ENCODE data around the gene MEGF10.
A peak's percentile ranks its signal among the peaks of the same experiment; 100 is the strongest.
"Not testable (repeated sequence)": the region's sequence is repeated elsewhere in the genome, so short reads cannot be mapped to it uniquely, and the experiment has no call there.

The MEGF10 gene

DNA sequence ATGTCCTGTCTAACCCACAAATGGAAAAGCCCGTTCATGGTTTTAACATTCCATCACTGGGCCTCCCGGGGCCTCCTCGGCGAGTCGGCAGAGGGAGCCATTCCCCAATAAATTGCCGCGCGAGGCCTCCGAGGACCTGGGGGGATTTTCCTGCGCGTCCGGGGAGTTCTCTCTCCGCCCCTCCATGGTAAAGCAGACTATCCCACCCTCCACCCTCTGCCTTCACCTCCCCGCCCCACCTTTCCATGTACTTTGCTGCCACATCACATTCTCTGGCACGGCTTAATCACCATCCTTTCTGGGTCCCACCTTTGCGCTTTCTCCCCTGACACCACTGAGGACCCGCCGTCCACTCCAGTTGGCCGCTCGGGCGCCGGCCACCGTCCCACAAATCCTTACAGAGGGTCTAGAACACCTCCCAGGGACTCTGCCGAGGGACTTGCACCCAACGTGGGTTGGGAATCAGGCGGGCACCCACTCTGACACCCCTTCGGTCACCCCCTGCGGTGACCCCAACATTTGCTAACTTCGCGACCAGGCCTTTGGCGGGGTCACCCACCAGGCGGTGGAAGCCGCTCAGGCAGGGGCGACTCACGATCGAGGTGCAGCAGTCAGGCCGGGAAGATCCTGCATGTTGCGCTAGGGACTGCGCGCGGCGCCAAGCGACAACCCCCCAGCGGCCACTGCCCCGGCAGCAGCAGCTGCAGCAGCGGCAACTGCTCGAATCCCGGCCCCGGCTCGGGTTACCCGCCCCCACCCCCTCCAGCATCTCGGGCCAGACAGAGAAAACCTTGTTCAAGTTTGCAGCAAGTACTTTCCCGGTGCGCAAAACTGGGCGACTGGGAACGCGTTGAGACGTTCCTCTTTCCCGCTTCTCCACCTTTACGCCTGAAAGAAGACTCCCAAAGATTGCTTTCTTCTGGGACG is at the start of gene MEGF10:
Gene MEGF10, plus strand, starts transcription at position 778 of the 927 bp plus-strand sequence. CDS start 40,513 bp downstream, outside the sequence.
- no peak for DNase-seq

DNA sequence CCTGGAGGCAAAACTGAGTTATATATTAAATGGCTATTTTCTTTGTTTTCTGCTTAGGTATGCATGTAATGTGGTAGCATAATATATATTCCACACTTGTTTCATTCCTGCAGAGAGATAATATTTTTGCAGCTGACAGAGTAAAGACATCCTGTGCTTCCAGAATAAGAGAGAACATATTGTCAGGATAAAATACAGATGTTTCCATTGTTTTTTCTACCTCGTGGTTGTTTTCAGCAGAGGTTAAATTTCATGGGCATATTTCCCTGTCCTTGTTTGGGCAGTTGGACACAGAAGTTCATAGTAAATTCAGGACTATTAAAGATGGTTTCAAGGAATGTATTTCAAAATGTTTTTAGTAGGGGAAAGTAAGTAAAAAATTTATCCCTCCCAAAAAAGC is 47.6 kb upstream of the MEGF10 start:
- DNase-seq = no peak

DNA sequence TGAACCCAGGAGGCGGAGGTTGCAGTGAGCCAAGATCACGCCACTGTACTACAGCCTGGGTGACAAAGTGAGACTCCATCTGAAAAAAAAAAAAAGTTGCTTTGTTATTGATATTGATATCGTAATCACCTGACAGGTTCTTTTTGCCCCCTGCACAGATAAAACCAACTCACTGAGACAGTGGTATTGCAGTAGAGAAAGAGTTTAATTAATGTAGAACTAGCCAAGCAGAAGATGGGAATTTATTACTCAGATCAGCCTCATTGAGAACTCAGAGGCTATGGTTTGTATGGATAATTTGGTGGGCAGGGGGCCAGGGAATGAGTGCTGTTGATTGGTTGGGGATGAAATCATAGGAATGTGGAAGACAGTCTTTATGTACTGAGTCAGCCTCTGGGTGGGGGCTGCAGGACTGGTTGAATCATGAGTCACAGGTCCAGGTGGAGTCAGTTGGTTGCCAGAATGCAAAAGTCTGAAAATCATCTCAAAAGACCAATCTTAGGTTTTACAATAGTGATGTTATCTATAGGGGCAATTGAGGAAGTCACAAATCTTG is 35.8 kb upstream of the MEGF10 start:
- DNase-seq = no peak

DNA sequence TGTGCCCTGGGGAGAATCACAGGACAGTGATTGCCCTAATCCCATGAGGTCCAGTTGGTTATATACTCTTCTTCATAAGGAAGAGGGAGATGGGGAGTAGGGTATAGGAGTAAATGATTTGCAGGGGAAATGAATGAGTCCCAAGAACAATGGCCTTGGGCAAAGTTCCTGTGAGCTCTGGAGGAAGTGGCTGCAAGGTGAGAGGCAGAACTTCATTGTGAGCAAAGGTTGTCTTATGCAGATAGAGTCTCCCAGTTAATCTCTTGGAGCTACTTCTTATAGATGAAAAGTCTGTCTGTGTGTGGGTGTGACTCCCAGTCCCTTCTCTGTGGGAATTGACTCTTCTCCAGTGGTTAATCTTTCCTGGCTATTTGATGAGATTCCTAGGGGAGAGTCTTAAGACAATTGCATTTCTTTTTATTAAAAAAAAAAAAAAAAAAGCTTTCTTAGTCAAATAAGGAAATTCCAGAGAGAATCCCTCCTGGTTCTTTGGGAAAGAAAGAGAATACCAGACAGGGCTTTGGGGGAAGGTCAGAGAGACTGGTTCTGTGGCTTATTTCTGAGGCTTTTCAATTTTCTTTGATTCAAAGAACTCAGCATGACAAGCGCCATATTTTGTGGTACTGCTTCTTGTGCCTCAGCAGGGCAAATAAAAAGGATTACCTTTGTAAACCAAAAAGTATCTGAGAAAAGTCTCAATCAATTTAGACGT is 33.6 kb upstream of the MEGF10 start:
- DNase-seq = no peak

DNA sequence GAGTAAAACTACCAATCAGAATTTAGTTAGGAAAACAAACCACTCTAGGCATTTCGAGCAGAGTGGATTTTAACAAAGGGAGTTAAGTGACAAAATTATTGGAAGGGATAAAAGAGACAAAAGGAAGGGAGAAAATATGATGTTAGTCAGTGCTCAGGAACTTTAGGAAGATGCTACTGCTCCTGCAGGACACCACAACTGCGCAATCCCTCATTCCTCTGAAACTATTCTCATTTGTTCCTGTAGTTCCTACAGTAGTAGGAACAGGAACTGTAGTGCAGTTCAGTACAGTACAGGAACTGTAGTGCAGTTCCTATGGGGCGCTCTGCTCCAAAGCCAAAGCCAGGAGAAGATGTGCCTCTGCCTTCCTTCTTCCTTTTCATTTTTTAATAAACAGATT is 29.9 kb upstream of the MEGF10 start:
- DNase-seq = no peak

DNA sequence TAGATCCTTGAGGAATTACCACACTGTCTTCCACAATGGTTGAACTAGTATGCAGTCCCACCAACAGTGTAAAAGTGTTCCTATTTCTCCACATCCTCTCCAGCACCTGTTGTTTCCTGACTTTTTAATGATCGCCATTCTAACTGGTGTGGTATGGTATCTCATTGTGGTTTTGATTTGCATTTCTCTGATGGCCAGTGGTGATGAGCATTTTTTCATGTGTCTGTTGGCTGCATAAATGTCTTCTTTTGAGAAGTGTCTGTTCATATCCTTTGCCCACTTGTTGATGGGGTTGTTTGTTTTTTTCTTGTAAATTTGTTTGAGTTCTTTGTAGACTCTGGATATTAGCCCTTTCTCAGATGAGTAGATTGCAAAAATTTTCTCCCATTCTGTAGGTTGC is 25.1 kb upstream of the MEGF10 start:
- not testable (repeated sequence) for DNase-seq

DNA sequence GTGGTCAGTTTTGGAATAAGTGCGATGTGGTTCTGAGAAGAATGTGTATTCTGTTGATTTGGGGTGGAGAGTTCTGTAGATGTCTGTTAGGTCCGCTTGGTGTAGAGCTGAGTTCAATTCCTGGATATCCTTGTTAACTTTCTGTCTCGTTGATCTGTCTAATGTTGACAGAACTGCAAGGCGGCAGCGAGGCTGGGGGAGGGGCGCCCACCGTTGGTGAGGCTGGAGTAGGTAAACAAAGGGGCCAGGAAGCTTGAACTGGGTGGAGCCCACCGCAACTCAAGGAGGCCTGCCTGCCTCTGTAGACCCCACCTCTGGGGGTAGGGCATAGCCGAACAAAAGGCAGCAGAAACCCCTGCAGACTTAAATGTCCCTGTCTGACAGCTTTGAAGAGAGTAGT is 22.3 kb upstream of the MEGF10 start:
- peak; percentile 33 for DNase-seq

DNA sequence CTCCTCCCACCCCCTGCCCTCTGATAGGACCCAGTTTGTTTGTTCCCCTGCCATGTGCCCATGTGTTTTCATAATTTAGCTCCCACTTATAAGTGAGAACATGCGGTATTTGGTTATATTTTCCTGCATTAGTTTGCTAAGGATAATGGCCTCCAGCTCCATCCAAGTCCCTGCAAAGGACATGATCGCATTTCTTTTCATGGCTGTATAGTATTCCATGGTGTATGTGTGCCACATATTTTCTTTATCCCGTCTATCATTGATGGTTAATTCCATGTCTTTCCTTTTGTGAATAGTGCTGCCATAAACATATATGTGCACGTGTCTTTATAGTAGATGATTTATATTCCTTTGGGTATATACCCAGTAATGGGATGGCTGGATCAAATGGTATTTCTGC is 19.9 kb upstream of the MEGF10 start:
- DNase-seq = not testable (repeated sequence)

DNA sequence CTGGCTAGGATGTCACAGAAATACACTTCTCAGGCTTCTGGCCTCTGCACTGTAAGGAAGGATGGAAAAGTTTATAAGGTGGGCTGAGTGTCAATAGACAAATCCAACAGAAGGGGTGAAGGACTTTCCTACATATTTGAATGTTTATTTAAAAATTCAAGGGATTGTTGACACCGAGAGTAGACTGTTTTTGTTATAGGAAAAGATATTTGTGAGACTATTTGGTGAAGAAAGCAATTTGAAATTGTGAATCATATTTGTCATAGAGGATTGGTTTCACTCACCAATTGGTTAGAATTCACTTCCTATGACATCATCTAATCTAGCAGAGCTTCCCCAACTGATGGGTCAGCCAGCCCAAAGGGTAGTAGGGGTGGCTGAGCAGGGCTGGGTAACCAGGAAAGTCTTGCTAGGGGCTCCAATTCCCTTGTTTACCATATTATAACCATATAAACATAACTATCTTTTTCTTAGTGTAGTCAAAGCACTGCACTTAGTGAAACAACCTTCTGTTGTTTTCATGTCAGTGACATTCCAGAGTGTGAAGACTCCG is 14.9 kb upstream of the MEGF10 start:
- no peak for DNase-seq

DNA sequence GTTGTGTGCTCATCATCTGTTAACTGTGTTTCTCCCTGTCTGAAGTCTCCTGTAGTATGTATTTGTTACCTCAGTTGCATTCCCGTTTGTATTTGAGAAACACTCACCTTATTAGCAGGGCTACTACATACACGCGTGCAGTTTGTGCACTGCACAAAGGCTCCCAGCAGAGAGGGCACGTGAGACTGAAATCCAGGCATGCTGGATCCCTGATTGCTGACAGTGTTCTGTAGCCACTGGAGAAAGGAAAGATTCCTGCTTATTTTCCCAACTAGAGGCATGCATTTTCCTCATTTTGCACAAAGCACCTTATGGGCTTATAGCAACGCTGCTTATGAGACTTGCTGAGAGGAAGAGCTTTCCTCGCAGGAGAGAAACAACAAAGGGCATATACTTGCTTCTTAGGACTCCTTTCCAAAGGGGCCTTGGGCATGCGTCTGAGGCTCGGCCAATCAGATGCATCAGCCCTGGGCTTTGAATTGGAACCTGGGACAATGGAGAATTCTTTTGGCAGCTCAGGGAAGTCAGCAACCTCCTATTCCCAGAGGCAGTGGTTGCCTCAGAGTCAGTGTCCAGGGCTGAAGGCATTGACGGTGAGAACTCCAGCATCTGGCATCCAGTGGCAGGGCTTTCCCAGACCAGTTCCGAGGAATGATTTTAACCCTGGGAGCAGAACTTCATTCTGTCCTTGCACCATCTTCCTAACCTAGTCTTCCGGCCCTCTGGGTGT is 9.9 kb upstream of the MEGF10 start:
- no peak for DNase-seq

DNA sequence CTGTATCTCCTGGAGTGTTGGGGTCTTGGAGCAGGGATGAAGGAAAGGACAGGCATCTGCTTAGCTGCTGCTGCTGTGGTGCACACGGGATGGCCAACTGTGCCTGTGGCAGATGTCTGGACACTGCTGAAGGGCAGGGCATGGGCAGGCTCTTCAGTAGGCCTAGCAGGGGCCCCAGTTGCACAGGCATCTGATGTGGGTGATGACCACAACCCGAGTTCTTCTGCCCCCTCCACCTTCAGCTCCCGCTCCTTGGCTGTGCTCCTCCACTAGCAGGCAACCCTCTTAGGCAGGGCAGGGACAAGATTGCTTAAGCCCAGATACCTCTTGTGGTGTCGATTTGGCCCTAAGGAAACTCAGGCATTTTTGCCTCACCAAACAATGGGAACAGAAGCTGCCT is 9.0 kb upstream of the MEGF10 start:
- no peak for DNase-seq

DNA sequence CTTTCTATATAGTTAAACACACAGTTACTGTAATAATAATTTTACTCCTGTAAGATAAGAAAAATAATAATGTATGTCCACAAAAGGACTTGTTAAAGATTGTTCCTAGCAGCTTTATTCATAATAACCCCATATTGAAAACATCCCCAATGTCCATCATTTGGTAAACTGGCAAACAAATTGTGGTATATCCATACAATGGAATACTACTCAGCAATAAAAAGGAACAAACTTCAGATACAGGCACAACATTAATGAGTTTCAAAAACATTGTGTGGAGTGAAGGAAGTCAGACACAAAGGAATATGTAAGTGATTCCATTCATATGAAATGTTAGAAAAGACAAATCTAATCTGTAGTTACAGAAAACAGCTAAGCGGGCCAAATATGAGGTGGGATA is 1.9 kb upstream of the MEGF10 start:
- no peak for DNase-seq

DNA sequence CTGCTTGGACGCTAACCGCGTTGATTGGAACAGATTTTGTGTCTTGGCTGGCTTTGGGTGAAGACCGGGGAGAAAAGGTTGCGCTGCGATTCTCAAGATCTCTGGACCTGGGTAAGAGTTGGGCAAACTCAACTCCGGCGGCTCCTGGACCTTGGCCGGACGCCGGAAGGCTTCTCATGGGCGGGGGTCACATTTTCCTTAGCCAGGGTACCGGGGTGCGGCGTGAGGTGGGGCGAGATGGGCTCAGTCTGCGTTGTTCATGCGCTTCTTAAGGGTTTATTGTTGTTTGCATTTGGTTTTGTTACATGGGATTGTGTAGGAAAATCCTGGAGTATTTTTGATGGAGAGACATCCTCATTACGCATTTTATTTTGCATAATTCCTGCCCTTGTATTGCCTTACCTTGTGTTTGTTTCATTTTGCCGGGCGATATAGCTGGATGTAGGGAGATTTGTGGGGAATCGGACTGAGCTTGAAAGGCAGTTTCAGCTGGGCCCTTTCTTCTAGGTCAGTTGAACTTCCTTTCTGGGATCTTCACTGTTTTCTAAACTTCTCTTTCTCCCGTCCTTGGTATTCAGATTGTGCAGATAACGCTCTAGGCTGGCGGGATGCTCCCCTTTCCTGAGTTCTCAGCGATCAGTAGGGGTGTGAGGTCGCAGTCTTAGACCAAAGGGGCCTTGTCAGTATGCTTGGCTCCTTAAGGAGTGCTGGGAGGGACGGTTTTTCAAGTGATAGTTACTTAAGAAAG is 524 bp downstream of the MEGF10 start:
- DNase-seq = no peak

DNA sequence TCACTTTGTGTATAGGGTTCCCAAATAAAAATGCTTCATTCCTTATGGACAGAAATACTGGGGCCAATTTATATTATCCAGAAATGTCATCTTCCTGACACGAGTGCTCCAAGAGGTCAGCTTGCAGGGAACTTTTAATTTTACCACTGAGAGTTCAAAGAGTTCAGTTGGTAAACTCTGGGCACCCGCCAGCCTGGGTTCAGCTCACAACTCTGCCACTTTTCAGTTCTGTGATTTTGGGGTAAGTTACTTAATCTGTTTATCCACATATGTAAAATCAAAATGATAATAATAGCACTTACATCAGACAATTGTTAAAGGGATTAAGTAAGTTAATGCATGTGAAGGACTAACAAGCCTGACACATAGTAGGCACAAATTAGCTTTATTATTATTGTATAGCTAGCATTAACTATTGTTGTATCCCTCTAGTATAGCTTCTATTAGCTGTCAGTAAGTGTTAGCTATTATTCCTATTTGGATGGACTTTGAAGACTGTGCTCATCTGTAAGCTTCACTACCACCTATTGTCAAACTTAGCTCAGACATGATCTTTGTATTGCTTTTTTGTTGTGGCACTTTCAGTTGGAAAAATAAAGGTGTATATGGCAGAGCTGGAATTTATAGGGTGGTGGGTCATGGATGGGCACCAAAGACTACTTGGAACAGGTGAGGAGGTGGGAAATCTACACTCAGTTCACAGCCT is 1.6 kb downstream of the MEGF10 start:
- DNase-seq = no peak

DNA sequence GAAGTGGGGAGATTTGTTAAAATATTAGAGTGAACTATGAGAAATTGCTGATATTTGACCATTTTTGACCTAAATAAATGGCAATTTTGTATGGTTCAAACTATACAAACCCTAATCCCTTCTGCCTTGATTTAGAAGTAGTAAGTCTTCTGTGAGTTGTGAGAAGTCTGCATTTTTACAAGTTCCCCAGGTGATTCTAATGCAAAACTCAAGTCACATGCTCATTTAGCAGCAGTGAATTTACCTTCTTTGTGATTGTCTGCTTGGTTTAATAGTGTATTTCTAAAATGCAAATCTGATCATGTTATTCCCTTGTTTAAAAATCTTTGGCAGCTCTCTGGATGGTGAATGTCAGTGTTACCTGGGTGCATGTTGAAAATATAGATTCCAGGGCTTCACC is 2.8 kb downstream of the MEGF10 start:
- DNase-seq = no peak

DNA sequence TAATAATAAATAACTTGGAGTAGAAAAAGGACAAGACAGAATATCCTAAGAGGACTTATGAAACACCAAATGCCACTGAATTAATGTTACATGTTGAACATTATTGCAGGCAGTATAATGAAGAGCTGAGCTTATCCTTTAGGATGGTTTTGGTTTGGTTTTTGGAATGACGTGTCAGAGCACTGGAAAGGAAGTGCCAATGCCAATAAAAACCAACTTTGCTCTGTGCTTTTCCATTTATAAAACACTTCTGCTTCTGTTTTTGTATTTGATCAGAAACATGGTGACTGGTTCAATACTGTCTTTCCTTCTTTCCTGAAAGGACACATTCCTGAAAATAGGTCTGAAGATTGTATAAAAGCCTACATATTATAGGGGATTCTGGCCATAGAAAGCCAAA is 4.2 kb downstream of the MEGF10 start:
- DNase-seq = no peak

DNA sequence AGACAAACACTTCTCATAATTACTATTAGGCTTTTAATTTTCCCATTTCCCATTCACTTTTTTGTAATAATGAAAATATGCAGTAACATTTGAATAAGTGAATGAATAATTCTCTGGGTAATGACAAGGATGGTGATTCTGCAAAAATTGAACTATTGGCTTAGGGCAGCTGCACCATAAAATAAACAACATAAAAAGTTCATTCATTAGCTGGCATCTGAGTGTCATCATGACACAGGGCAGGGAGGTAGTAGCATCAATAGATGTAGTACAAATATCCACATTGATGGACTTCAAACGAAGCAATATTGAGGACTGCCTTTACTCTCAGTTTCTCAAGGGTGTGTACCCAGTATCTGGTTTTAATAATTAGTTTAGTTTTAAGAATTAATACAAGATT is 4.9 kb downstream of the MEGF10 start:
- no peak for DNase-seq

DNA sequence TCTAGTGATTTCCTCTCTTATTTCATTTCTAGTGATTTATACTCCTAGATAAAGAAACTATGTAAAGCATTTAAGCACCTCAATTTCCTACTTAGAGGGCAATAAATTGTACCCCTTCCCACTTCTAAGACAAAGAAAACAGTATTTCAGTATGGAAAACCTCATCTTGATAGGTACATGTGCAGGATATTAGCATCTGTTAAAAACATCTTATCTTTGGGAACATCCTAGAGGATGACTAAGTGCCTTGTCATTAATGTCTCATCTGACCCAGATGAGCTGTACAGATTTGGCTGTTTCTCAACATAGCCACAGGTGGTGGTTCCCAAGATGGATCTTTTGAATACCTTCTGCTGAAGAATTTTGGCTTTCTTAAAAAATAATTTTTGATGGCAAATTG is 5.7 kb downstream of the MEGF10 start:
- DNase-seq = no peak

DNA sequence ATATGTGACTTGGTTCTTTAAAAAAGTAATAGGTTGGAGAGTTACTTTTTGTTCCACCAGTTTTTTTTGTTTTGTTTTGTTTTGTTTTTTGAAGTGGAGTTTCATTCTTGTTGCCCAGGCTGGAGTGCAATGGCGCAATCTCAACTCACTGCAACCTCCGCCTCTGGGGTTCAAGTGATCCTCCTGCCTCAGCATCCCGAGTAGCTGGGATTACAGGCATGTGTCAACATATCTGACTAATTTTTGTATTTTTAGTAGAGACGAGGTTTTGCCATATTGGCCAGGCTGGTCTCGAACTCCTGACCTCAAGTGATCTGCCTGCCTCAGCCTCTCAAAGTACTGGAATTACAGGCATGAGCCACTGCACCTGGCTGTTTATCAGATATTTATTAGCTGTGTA is 6.3 kb downstream of the MEGF10 start:
- not testable (repeated sequence) for DNase-seq

DNA sequence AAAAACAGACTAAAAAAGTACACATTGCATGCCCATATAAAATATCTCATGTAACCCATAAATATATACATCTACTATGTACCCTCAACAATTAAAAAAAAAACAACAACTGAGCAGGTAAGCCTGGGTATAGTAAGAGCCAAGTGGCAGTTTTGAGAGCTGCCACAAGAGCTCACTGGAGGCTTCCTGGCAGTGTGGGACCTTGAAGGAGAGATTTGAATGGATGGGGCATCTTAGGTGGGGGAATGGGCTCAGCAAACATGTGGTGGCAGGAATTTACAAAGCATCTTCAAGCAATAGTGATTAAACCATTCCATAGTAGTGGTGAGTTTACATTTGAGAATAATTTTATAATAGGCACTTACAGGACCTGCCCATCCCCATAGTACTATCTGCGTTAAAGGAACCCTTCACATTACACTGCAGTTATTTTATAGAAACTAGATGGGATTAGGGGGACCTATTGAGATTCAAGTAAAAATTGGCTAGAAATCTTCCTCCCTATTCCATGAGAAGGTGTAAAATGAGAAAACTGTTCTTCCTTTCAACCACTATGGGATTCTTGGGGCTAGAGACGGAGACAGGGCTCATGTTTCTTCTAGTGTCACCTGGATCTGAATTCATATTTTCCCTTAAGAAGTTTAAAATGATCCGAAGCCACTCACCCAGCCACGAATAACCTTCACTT is 6.9 kb downstream of the MEGF10 start:
- no peak for DNase-seq

DNA sequence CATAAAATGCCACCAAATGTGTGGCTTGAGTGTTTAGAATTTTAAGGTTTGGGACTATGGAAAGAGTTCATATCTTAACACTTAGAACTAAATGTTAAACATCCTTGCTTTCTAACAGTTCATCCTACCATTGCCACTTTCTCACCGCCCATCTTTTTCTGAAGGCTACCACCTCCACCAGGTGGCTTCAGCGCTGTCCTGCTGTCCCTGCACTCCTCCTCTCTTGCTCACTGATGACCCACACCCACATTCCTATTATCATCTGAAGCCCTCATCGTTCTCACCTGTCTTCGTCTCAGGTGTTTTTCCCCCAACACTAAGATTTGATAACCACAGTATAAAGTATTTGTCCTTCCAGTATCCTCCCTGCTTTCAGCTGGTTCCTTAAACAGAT is 7.4 kb downstream of the MEGF10 start:
- no peak for DNase-seq
